Activated B cell treated with CpG ODN at 0.5 μM for 24 hours (primary cell): ENCODE measurements around the gene MCM10. TPM values are rescaled to one million over a fixed set of nuclear protein-coding genes. Genes with fewer than 3 reads are reported as not detected.

Experiments used
- ATAC-seq: fragments of 200-7000 bp; cut with Tn5 transposase; one replicate; pipeline ENCODE4 v1.10.0; 2021; ENCODE audit warnings: low read depth, mild to moderate bottlenecking, moderate library complexity
- CTCF ChIA-PET: fragments of 350-600 bp; sonication (Branson Sonifier 250); formaldehyde crosslinking; loops from one replicate; lab custom pipeline; 2021; ENCODE audit warnings: antibody characterized with exemption; lab: Charles Lee
- POLR2A ChIA-PET: fragments of 350-600 bp; sonication (Branson Sonifier 250); formaldehyde crosslinking; loops from one replicate; lab custom pipeline; 2021; ENCODE audit warnings: antibody characterized with exemption; lab: Charles Lee
- DNase-seq: peaks from one replicate; pipeline ENCODE4 v3.0.0; 2022
- H3K27ac Mint-ChIP-seq: one replicate; pipeline ENCODE4 v1.8.0; 2020; ENCODE audit warnings: mixed read lengths
- H3K27me3 Mint-ChIP-seq: one replicate; pipeline ENCODE4 v1.8.0; 2021; ENCODE audit warnings: mixed read lengths
- H3K36me3 Mint-ChIP-seq: one replicate; pipeline ENCODE4 v1.8.0; 2021; ENCODE audit warnings: low read depth, mixed read lengths
- H3K4me1 Mint-ChIP-seq: one replicate; pipeline ENCODE4 v1.8.0; 2021; ENCODE audit warnings: mixed read lengths
- H3K4me3 Mint-ChIP-seq: one replicate; pipeline ENCODE4 v1.8.0; 2020; ENCODE audit warnings: mild to moderate bottlenecking, mixed read lengths
- H3K9me3 Mint-ChIP-seq: one replicate; pipeline ENCODE4 v1.8.0; 2020; ENCODE audit warnings: mixed read lengths
- CTCF ChIP-seq: fragments of 200-600 bp; IDR thresholded peaks from one replicate; pipeline ENCODE4 v1.8.0; 2022; ENCODE audit warnings: antibody characterized with exemption, mild to moderate bottlenecking
- intact Hi-C: fragments of 100-400 bp; cut with micrococcal nuclease; formaldehyde crosslinking; loops from one replicate; pipeline ENCODE4 v1.15.1; 2024
- total RNA-seq: library from RNA; stranded (reverse); gene quantifications from 2 replicates; pipeline ENCODE4 v1.2.3, GENCODE V29; 2022

MCM10 gene
- total RNA-seq, 1 donor from 2014 or later = 3.7 TPM

DNA sequence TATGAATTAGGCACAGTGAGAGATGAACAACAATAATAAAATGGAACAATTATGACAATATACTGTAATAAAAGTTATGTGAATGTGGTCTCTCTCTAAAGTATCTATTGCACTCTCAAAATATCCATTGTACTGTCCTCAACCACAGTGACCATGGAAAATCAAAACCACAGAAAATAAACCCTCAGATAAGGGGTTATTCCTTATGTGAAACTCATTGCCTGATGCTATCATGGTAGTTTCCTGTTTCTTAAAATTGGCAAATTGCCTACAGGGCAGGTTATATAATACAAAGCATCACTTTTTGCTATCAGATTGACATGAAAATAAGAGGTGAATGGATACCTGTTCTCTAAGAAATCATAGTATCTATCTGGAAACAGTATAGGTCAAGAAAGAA is 3.8 kb downstream of the MCM10 start:
- Mint-ChIP-seq H3K27me3 (no peaks in the 10 kb centered on the region), H3K4me3 (no peak overlapping the region), H3K27ac (no peak overlapping the region), H3K4me1 (peaks cover 14% of the 10 kb centered on the region), H3K36me3 (no peaks in the 10 kb centered on the region), H3K9me3 (no peaks in the 10 kb centered on the region)
- CTCF ChIA-PET = no interaction called here
- ATAC-seq = no peak
- intact Hi-C loops = no loop called here
- POLR2A ChIA-PET = no interaction called here
- no peak for TF ChIP-seq CTCF
- no peak for DNase-seq

- ChIA-PET POLR2A (no interaction called here), CTCF (no interaction called here)
- no peaks in the 10 kb centered on the region for H3K27me3 Mint-ChIP-seq
- intact Hi-C loops = no loop called here
- DNase-seq (no peak), ATAC-seq (no peak)
- H3K9me3 Mint-ChIP-seq = no peaks in the 10 kb centered on the region
- no peaks in the 10 kb centered on the region for H3K36me3 Mint-ChIP-seq
- no peak for TF ChIP-seq CTCF
- H3K4me1 Mint-ChIP-seq = no peaks in the 10 kb centered on the region
- H3K4me3 Mint-ChIP-seq = no peak overlapping the region
- no peak overlapping the region for H3K27ac Mint-ChIP-seq
Observed at GRCh38 chr10:13167568-13167967, 6.2 kb downstream of the MCM10 start.

- Mint-ChIP-seq H3K36me3 (no peaks in the 10 kb centered on the region), H3K4me1 (no peaks in the 10 kb centered on the region), H3K4me3 (no peak overlapping the region), H3K27me3 (no peaks in the 10 kb centered on the region), H3K27ac (no peak overlapping the region), H3K9me3 (no peaks in the 10 kb centered on the region)
- DNase-seq (no peak), ATAC-seq (no peak)
- ChIA-PET CTCF (no interaction called here), POLR2A (no interaction called here)
- TF ChIP-seq CTCF = no peak
- intact Hi-C loops = no loop called here
Observed at GRCh38 chr10:13168781-13169180, 7.4 kb downstream of the MCM10 start.

DNA sequence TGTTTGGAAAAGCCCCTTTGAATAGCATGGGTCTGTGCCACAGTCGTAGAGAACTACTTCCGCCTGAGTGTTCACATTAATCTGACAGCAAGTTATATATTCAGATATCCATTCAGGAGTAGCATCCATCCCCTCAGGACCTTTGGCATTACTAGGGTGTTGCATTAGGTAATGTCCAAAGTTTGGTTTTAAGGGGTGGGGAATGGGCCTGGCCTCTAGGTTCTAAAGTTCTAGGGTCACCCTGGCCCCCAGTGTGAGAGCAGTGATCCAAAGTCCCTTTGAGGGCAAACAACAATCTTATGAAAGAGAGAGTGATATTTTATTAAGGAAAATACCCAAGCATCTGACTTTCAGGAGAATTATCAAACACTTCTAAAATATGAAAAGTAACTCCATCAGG is 12.3 kb downstream of the MCM10 start:
- DNase-seq (no peak), ATAC-seq (no peak)
- no peak for TF ChIP-seq CTCF
- Mint-ChIP-seq H3K27me3 (no peaks in the 10 kb centered on the region), H3K9me3 (no peaks in the 10 kb centered on the region), H3K27ac (no peak overlapping the region), H3K4me1 (no peaks in the 10 kb centered on the region), H3K4me3 (no peak overlapping the region), H3K36me3 (no peaks in the 10 kb centered on the region)
- CTCF ChIA-PET = no interaction called here
- intact Hi-C loops = no loop called here
- POLR2A ChIA-PET = no interaction called here

GRCh38 chr10:13180788-13181187 is 19.4 kb downstream of the MCM10 start:
- peaks cover 2% of the 10 kb centered on the region for H3K9me3 Mint-ChIP-seq
- H3K27ac Mint-ChIP-seq = no peak overlapping the region
- DNase-seq = no peak
- no peak for ATAC-seq
- no peaks in the 10 kb centered on the region for H3K27me3 Mint-ChIP-seq
- H3K36me3 Mint-ChIP-seq = no peaks in the 10 kb centered on the region
- intact Hi-C loops = no loop called here
- POLR2A ChIA-PET = no interaction called here
- H3K4me1 Mint-ChIP-seq = peaks cover 5% of the 10 kb centered on the region
- H3K4me3 Mint-ChIP-seq = no peak overlapping the region
- CTCF ChIA-PET = no interaction called here
- TF ChIP-seq CTCF = no peak
